GM23338 (cell line): ENCODE results near the gene OR2AP1. TPM values are rescaled to one million over a fixed set of nuclear protein-coding genes. Genes with fewer than 3 reads are reported as not detected.

ENCODE experiments used
- ATAC-seq: fragments of 200-7000 bp; cut with Tn5 transposase; 3 replicates; pipeline ENCODE4 v1.9.1; 2020
- DNase-seq: peaks from one replicate; pipeline ENCODE4 v3.0.0-alpha.2; 2015; ENCODE audit warnings: low spot score
- H2AFZ ChIP-seq: fragments of 200-600 bp; sonication (generic); 2 replicates; pipeline ENCODE4 v1.8.0; 2016; ENCODE audit warnings: antibody characterized with exemption, mild to moderate bottlenecking, moderate library complexity
- H3F3A ChIP-seq: fragments of 200-600 bp; sonication (generic); replicated peaks from 2 replicates; pipeline ENCODE4 v1.8.0; 2017; ENCODE audit warnings: antibody characterized with exemption, mixed run types, low read depth
- H3K27ac ChIP-seq: fragments of 200-600 bp; sonication (generic); 2 replicates; pipeline ENCODE4 v1.6.1; 2016; ENCODE audit warnings: low read depth
- H3K27me3 ChIP-seq: fragments of 200-600 bp; sonication (generic); 2 replicates; pipeline ENCODE4 v1.8.0; 2016; ENCODE audit warnings: mild to moderate bottlenecking, mixed run types, moderate library complexity; ENCODE audit not compliant: insufficient read depth
- H3K36me3 ChIP-seq: fragments of 200-600 bp; sonication (generic); 2 replicates; pipeline ENCODE4 v1.8.0; 2016; ENCODE audit warnings: mild to moderate bottlenecking; ENCODE audit not compliant: insufficient read depth
- H3K4me1 ChIP-seq: fragments of 200-600 bp; sonication (generic); 2 replicates; pipeline ENCODE4 v1.8.0; 2016; ENCODE audit warnings: mild to moderate bottlenecking, moderate library complexity; ENCODE audit not compliant: insufficient read depth
- H3K4me2 ChIP-seq: fragments of 200-600 bp; sonication (generic); 2 replicates; pipeline ENCODE4 v1.7.1; 2017; ENCODE audit warnings: mixed run types
- H3K4me3 ChIP-seq: fragments of 200-600 bp; sonication (generic); 2 replicates; pipeline ENCODE4 v1.6.1; 2016; ENCODE audit warnings: mixed run types
- H3K79me2 ChIP-seq: fragments of 200-600 bp; sonication (generic); replicated peaks from 2 replicates; pipeline ENCODE4 v1.8.0; 2017; ENCODE audit warnings: mild to moderate bottlenecking; ENCODE audit not compliant: insufficient read depth
- H3K9me2 ChIP-seq: fragments of 200-600 bp; sonication (generic); 2 replicates; pipeline ENCODE4 v1.8.0; 2017; ENCODE audit not compliant: insufficient read depth
- H4K20me1 ChIP-seq: fragments of 200-600 bp; sonication (generic); replicated peaks from 2 replicates; pipeline ENCODE4 v1.8.0; 2017; ENCODE audit warnings: mild to moderate bottlenecking; ENCODE audit not compliant: insufficient read depth
- H3K27ac Mint-ChIP-seq: 2 replicates; pipeline ENCODE4 v1.8.0; 2020; ENCODE audit warnings: inconsistent platforms, mild to moderate bottlenecking, moderate library complexity, mixed read lengths
- H3K27me3 Mint-ChIP-seq: 3 replicates; pipeline ENCODE4 v1.8.0; 2022; ENCODE audit warnings: low read depth, mild to moderate bottlenecking, moderate library complexity, mixed read lengths, inconsistent platforms; ENCODE audit not compliant: insufficient read depth, poor library complexity
- H3K36me3 Mint-ChIP-seq: 3 replicates; pipeline ENCODE4 v1.8.0; 2021; ENCODE audit warnings: low read depth, mild to moderate bottlenecking, inconsistent platforms, moderate library complexity, mixed read lengths
- H3K4me1 Mint-ChIP-seq: 3 replicates; pipeline ENCODE4 v1.8.0; 2020; ENCODE audit warnings: mild to moderate bottlenecking, inconsistent platforms, mixed read lengths
- H3K4me3 Mint-ChIP-seq: 3 replicates; pipeline ENCODE4 v1.8.0; 2021; ENCODE audit warnings: moderate library complexity, mild to moderate bottlenecking, inconsistent platforms, mixed read lengths
- H3K9me3 Mint-ChIP-seq: 3 replicates; pipeline ENCODE4 v1.8.0; 2020; ENCODE audit warnings: moderate library complexity, mild to moderate bottlenecking, inconsistent platforms, mixed read lengths
- CREB1 ChIP-seq: fragments of 250-450 bp; sonication (Bioruptor Pico); IDR thresholded peaks from 2 replicates; pipeline ENCODE4 v1.5.0; 2020; ENCODE audit warnings: low read depth, mild to moderate bottlenecking, moderate library complexity
- EZH2 ChIP-seq: fragments of 200-600 bp; sonication (generic); IDR thresholded peaks from one replicate; pipeline ENCODE4 v1.8.0; 2017; ENCODE audit warnings: antibody characterized with exemption, mild to moderate bottlenecking, low read depth; ENCODE audit not compliant: unreplicated experiment
- EZH2phosphoT487 ChIP-seq: fragments of 200-600 bp; sonication (generic); IDR thresholded peaks from one replicate; pipeline ENCODE4 v1.8.1; 2018; ENCODE audit warnings: antibody characterized with exemption; ENCODE audit not compliant: unreplicated experiment
- JUNB ChIP-seq: IDR thresholded peaks from one replicate; pipeline ENCODE4 v1.6.1; 2016; ENCODE audit warnings: antibody characterized with exemption; ENCODE audit not compliant: unreplicated experiment
- NANOG ChIP-seq: IDR thresholded peaks from 2 replicates; pipeline ENCODE4 v1.6.1; 2016; ENCODE audit warnings: antibody characterized with exemption, borderline replicate concordance
- POLR2AphosphoS5 ChIP-seq: IDR thresholded peaks from 2 replicates; pipeline ENCODE4 v1.6.1; 2016; ENCODE audit warnings: antibody characterized with exemption, low read depth
- STAT1 ChIP-seq: IDR thresholded peaks from one replicate; pipeline ENCODE4 v1.6.1; 2016; ENCODE audit warnings: antibody characterized with exemption; ENCODE audit not compliant: unreplicated experiment
- ZNF114 ChIP-seq: fragments of 250-450 bp; sonication (Bioruptor Pico); IDR thresholded peaks from 2 replicates; pipeline ENCODE4 v1.5.0; 2020; ENCODE audit warnings: mild to moderate bottlenecking, moderate library complexity
- ZNF331 ChIP-seq: fragments of 250-450 bp; sonication (Bioruptor Pico); IDR thresholded peaks from 2 replicates; pipeline ENCODE4 v1.5.0; 2020; ENCODE audit warnings: low read depth, mild to moderate bottlenecking, moderate library complexity
- polyA plus RNA-seq: library from polyadenylated mRNA; unstranded; fragments of >200 nt; fragmentation: Nextera tagmentation; extraction: Ambion mirVana; gene quantifications from 2 replicates; pipeline ENCODE4 v1.2.1, GENCODE V29; 2016
- total RNA-seq: library from RNA; depleted of rRNA; stranded (reverse); fragments of >200 nt; shearing (Covaris generic); gene quantifications from 2 replicates; pipeline ENCODE4 v1.2.3, GENCODE V29; 2014
- TF ChIP-seq, protein P1 (sequence below), 2 experiments: fragments of 200-600 bp in 1 of 2; sonication (generic) in 1 of 2; conservative IDR thresholded peaks; 2 replicates each; pipeline versions ENCODE4 v1.5.1 to v1.6.1; 2016 to 2017; ENCODE audit warnings: antibody characterized with exemption in 2 of 2, low read depth in 2 of 2, mild to moderate bottlenecking in 2 of 2, moderate library complexity in 1 of 2
- TF ChIP-seq, protein P2 (sequence below): IDR thresholded peaks from one replicate; pipeline ENCODE4 v1.6.1; 2018; ENCODE audit warnings: antibody characterized with exemption; ENCODE audit not compliant: unreplicated experiment
- TF ChIP-seq, protein P3 (sequence below): IDR thresholded peaks from 2 replicates; pipeline ENCODE4 v1.6.1; 2016; ENCODE audit warnings: antibody characterized with exemption
- TF ChIP-seq, protein P4 (sequence below): fragments of 250-450 bp; sonication (Bioruptor Pico); IDR thresholded peaks from 2 replicates; pipeline ENCODE4 v1.5.0; 2020; ENCODE audit warnings: mild to moderate bottlenecking, moderate library complexity

OR2AP1 gene
- total and polyA plus RNA-seq, 2 experiments from 2014 or later = not detected

DNA sequence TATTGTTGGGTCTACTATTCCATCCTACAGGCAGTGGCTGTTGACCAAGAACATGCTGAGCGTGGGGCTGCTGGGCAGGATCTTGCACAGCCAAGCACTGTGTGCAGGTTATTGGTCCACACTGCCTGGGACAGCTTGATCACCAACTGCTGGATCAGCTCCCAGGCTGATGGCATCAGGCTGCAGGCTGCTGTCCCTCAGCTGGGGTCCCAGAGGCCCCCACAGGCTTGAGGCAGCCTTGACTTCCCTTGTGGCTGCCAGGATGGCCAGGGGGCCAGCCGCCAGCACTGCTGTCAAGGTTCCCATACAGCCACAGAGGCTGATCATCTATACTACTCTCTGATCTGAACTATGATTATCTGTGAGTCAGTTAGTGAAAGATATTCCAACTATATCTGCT is 9.8 kb downstream of the OR2AP1 start:
- no peak overlapping the region for H3K4me3 Mint-ChIP-seq
- H3K9me3 Mint-ChIP-seq = peaks cover 7% of the 10 kb centered on the region
- Histone ChIP-seq H3K9me2 (peaks cover 7% of the 10 kb centered on the region; the same call in 1 of the 2 replicates), H3K4me3 (no peak overlapping the region), H3K4me2 (no peak overlapping the region), H3F3A (no peaks in the 10 kb centered on the region), H3K4me1 (no peaks in the 10 kb centered on the region), H3K27ac (no peak overlapping the region), H3K79me2 (no peaks in the 10 kb centered on the region), H3K36me3 (no peaks in the 10 kb centered on the region), H3K27me3 (no peaks in the 10 kb centered on the region), H4K20me1 (no peaks in the 10 kb centered on the region), H2AFZ (no peak overlapping the region)
- no peak for DNase-seq
- H3K4me1 Mint-ChIP-seq = no peaks in the 10 kb centered on the region
- no peak overlapping the region for H3K27ac Mint-ChIP-seq
- TF ChIP-seq, protein P1, sequence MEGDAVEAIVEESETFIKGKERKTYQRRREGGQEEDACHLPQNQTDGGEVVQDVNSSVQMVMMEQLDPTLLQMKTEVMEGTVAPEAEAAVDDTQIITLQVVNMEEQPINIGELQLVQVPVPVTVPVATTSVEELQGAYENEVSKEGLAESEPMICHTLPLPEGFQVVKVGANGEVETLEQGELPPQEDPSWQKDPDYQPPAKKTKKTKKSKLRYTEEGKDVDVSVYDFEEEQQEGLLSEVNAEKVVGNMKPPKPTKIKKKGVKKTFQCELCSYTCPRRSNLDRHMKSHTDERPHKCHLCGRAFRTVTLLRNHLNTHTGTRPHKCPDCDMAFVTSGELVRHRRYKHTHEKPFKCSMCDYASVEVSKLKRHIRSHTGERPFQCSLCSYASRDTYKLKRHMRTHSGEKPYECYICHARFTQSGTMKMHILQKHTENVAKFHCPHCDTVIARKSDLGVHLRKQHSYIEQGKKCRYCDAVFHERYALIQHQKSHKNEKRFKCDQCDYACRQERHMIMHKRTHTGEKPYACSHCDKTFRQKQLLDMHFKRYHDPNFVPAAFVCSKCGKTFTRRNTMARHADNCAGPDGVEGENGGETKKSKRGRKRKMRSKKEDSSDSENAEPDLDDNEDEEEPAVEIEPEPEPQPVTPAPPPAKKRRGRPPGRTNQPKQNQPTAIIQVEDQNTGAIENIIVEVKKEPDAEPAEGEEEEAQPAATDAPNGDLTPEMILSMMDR (conservative IDR thresholded peaks at IDR 0.05; ENCODE audit: low read depth in 2 of 2) = no peak
- TF ChIP-seq EZH2 (no peak), CREB1 (CRISPR knock-in tag) (no peak), ZNF114 (CRISPR knock-in tag) (no peak), POLR2AphosphoS5 (no peak), ZNF331 (CRISPR knock-in tag) (no peak), STAT1 (no peak), JUNB (no peak), EZH2phosphoT487 (no peak), NANOG (no peak)
- TF ChIP-seq, protein P2, sequence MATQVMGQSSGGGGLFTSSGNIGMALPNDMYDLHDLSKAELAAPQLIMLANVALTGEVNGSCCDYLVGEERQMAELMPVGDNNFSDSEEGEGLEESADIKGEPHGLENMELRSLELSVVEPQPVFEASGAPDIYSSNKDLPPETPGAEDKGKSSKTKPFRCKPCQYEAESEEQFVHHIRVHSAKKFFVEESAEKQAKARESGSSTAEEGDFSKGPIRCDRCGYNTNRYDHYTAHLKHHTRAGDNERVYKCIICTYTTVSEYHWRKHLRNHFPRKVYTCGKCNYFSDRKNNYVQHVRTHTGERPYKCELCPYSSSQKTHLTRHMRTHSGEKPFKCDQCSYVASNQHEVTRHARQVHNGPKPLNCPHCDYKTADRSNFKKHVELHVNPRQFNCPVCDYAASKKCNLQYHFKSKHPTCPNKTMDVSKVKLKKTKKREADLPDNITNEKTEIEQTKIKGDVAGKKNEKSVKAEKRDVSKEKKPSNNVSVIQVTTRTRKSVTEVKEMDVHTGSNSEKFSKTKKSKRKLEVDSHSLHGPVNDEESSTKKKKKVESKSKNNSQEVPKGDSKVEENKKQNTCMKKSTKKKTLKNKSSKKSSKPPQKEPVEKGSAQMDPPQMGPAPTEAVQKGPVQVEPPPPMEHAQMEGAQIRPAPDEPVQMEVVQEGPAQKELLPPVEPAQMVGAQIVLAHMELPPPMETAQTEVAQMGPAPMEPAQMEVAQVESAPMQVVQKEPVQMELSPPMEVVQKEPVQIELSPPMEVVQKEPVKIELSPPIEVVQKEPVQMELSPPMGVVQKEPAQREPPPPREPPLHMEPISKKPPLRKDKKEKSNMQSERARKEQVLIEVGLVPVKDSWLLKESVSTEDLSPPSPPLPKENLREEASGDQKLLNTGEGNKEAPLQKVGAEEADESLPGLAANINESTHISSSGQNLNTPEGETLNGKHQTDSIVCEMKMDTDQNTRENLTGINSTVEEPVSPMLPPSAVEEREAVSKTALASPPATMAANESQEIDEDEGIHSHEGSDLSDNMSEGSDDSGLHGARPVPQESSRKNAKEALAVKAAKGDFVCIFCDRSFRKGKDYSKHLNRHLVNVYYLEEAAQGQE = no peak
- TF ChIP-seq, protein P3, sequence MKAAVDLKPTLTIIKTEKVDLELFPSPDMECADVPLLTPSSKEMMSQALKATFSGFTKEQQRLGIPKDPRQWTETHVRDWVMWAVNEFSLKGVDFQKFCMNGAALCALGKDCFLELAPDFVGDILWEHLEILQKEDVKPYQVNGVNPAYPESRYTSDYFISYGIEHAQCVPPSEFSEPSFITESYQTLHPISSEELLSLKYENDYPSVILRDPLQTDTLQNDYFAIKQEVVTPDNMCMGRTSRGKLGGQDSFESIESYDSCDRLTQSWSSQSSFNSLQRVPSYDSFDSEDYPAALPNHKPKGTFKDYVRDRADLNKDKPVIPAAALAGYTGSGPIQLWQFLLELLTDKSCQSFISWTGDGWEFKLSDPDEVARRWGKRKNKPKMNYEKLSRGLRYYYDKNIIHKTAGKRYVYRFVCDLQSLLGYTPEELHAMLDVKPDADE = no peak
- TF ChIP-seq, protein P4, sequence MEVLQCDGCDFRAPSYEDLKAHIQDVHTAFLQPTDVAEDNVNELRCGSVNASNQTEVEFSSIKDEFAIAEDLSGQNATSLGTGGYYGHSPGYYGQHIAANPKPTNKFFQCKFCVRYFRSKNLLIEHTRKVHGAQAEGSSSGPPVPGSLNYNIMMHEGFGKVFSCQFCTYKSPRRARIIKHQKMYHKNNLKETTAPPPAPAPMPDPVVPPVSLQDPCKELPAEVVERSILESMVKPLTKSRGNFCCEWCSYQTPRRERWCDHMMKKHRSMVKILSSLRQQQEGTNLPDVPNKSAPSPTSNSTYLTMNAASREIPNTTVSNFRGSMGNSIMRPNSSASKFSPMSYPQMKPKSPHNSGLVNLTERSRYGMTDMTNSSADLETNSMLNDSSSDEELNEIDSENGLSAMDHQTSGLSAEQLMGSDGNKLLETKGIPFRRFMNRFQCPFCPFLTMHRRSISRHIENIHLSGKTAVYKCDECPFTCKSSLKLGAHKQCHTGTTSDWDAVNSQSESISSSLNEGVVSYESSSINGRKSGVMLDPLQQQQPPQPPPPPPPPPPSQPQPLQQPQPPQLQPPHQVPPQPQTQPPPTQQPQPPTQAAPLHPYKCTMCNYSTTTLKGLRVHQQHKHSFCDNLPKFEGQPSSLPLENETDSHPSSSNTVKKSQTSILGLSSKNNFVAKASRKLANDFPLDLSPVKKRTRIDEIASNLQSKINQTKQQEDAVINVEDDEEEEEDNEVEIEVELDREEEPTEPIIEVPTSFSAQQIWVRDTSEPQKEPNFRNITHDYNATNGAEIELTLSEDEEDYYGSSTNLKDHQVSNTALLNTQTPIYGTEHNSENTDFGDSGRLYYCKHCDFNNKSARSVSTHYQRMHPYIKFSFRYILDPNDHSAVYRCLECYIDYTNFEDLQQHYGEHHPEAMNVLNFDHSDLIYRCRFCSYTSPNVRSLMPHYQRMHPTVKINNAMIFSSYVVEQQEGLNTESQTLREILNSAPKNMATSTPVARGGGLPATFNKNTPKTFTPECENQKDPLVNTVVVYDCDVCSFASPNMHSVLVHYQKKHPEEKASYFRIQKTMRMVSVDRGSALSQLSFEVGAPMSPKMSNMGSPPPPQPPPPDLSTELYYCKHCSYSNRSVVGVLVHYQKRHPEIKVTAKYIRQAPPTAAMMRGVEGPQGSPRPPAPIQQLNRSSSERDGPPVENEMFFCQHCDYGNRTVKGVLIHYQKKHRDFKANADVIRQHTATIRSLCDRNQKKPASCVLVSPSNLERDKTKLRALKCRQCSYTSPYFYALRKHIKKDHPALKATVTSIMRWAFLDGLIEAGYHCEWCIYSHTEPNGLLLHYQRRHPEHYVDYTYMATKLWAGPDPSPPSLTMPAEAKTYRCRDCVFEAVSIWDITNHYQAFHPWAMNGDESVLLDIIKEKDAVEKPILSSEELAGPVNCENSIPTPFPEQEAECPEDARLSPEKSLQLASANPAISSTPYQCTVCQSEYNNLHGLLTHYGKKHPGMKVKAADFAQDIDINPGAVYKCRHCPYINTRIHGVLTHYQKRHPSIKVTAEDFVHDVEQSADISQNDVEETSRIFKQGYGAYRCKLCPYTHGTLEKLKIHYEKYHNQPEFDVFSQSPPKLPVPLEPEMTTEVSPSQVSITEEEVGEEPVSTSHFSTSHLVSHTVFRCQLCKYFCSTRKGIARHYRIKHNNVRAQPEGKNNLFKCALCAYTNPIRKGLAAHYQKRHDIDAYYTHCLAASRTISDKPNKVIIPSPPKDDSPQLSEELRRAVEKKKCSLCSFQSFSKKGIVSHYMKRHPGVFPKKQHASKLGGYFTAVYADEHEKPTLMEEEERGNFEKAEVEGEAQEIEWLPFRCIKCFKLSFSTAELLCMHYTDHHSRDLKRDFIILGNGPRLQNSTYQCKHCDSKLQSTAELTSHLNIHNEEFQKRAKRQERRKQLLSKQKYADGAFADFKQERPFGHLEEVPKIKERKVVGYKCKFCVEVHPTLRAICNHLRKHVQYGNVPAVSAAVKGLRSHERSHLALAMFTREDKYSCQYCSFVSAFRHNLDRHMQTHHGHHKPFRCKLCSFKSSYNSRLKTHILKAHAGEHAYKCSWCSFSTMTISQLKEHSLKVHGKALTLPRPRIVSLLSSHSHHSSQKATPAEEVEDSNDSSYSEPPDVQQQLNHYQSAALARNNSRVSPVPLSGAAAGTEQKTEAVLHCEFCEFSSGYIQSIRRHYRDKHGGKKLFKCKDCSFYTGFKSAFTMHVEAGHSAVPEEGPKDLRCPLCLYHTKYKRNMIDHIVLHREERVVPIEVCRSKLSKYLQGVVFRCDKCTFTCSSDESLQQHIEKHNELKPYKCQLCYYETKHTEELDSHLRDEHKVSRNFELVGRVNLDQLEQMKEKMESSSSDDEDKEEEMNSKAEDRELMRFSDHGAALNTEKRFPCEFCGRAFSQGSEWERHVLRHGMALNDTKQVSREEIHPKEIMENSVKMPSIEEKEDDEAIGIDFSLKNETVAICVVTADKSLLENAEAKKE (CRISPR knock-in tag) = no peak
- ATAC-seq = no peak
- H3K27me3 Mint-ChIP-seq = no peaks in the 10 kb centered on the region
- H3K36me3 Mint-ChIP-seq = no peaks in the 10 kb centered on the region
